ENCODE results near the gene FAM98A. TPM values are rescaled to one million over a fixed set of nuclear protein-coding genes. Genes with fewer than 3 reads are reported as not detected.

Gene FAM98A
- total RNA-seq, result 10 to 100 TPM; 11.6 to 25.7 (median 20.0) TPM

DNA sequence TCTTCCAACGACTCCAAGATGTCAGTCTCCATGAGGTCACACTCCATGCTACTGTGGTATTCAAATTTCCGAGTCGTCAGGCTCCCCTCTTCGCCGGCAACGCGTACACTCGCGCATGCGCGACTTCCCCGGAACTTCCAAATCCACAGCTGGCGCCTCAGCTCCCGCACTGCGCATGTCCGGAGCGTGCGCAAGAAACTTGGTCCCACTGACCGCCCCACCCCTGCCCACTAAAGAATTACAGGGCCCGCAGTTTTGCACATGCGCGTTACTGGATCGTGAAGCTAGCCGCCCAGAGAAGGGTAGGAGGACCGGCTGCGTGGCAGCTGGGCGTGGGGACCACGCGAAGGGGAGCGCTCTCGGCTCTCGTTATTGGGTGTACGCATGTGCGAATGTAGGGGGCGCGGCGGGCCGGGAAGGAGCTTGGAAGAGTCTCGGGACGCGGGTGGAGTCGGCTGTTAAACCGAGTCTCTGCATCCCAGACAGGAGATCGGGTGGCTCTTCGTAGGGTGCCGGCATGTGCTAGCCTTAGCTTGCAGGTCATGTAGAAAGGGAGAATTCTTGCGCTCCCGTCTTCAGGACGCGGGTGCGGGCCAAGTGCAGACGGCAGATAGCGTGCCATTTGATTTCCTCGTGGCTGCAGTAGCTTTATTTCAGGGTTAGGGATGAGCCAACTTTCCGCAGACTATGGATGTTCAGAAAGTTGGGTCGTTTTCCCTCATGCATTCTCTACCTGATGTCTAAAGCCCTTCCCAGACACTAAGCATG is at the start of gene FAM98A:
Gene FAM98A (minus strand): TSS at position 125 of the 768 bp plus-strand sequence. CDS start 78 bp downstream, at position 47.
- TF ChIP-seq POLR2A (IDR thresholded peaks at IDR 0.05), result peak; percentile 26 to 35
- peak in 2 of 6 experiments; percentile 14 to 28 for TF ChIP-seq CTCF (IDR thresholded peaks at IDR 0.05)
- H3K27me3 ChIP-seq, result no peaks in the 10 kb centered on the region
- peaks cover 0 to 10% (median 0%) of the 10 kb centered on the region in 4 donors for H3K4me1 ChIP-seq
- H3K36me3 ChIP-seq, result no peaks in the 10 kb centered on the region
- H3K27ac ChIP-seq, result peak within 1 kb of the TSS; percentile 79 to 91 (median 86)
- peak; percentile 97 to 99 (median 99) for DNase-seq
- peak within 1 kb of the TSS; percentile 76 to 88 (median 85) for H3K4me3 ChIP-seq
- no peaks in the 10 kb centered on the region for H3K9me3 ChIP-seq

DNA sequence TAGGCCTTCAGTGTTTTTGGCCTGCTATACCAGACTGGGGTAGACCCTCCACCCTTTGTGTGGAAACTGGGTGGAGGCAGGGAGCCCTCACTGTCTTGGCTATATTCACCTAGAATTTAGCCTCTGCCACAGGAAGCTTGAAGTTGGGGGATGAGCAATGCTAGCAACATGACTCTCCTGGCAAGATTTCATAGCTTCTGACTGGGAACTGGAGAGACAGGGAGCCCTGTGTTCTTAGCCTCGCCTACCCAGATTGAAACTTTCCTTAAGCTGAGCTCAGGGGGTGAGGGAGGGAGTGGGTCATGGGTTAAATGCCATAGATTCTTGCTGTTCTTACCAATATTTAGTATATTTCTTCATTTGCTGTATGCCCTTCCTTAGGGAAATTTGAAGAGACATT is 46.8 kb upstream of the FAM98A start:
- TF ChIP-seq CTCF (IDR thresholded peaks at IDR 0.05) (no peak), POLR2A (IDR thresholded peaks at IDR 0.05) (no peak)
- peaks cover 0 to 5% (median 0%) of the 10 kb centered on the region in 4 donors for H3K9me3 ChIP-seq
- no peak for DNase-seq

DNA sequence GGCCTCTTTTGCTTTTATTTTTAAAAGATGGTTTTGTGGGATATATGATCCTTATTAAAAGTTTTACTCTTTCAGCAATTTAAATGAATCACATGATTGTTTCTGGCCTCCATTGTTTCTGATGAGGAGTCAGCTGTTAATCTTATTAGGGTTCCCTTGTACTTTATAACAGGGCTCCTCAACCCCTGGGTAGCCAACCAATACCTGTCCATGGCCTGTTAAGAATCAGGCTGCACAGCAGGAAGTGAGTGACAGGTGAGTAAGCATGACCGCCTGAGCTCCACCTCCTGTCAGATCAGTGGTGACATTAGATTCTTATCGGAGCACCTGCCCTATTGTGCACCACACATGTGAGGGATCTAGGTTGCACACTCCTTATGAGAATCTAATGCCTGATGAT is 45.1 kb upstream of the FAM98A start:
- no peak for TF ChIP-seq POLR2A (IDR thresholded peaks at IDR 0.05)
- TF ChIP-seq CTCF (IDR thresholded peaks at IDR 0.05), result no peak
- no peak overlapping the region for H3K27ac ChIP-seq
- no peaks in the 10 kb centered on the region for H3K36me3 ChIP-seq
- peaks cover 0 to 5% (median 0%) of the 10 kb centered on the region in 4 donors for H3K9me3 ChIP-seq
- no peak for DNase-seq
- no peak overlapping the region for H3K4me3 ChIP-seq
- no peaks in the 10 kb centered on the region for H3K27me3 ChIP-seq
- H3K4me1 ChIP-seq, result no peaks in the 10 kb centered on the region

More for the DNA sequence above, 46.8 kb upstream of the FAM98A start:
- Histone ChIP-seq H3K27me3 (no peaks in the 10 kb centered on the region), H3K36me3 (no peaks in the 10 kb centered on the region), H3K4me1 (no peaks in the 10 kb centered on the region), H3K4me3 (no peak overlapping the region), H3K27ac (no peak overlapping the region)

- Histone ChIP-seq H3K27ac (no peak overlapping the region), H3K4me1 (no peaks in the 10 kb centered on the region), H3K27me3 (no peaks in the 10 kb centered on the region), H3K4me3 (no peak overlapping the region), H3K9me3 (no peaks in the 10 kb centered on the region), H3K36me3 (no peaks in the 10 kb centered on the region)
- DNase-seq, result no peak
- TF ChIP-seq CTCF (IDR thresholded peaks at IDR 0.05) (no peak), POLR2A (IDR thresholded peaks at IDR 0.05) (no peak)
These were observed 36.9 kb upstream of the FAM98A start for GRCh38 chr2:33636001-33636400.

- H3K36me3 ChIP-seq, result no peaks in the 10 kb centered on the region
- H3K4me3 ChIP-seq, result no peak overlapping the region
- H3K27ac ChIP-seq, result no peak overlapping the region
- DNase-seq, result no peak
- H3K9me3 ChIP-seq, result no peaks in the 10 kb centered on the region
- no peaks in the 10 kb centered on the region for H3K4me1 ChIP-seq
- no peaks in the 10 kb centered on the region for H3K27me3 ChIP-seq
- TF ChIP-seq POLR2A (IDR thresholded peaks at IDR 0.05) (no peak), CTCF (IDR thresholded peaks at IDR 0.05) (no peak)
These were observed 35.3 kb upstream of the FAM98A start for GRCh38 chr2:33634261-33634910.
